ENCODE results near the gene PTPRM.

- no peak for TF ChIP-seq POLR2A (IDR thresholded peaks at IDR 0.05)
- TF ChIP-seq CTCF (IDR thresholded peaks at IDR 0.05), result no peak
- TF ChIP-seq POLR2AphosphoS5 (IDR thresholded peaks at IDR 0.05), result no peak
Observed at GRCh38 chr18:8261651-8262091, 694.6 kb downstream of the PTPRM start.

Measured in gastroesophageal sphincter (tissue), 3 donors.